ENCODE measurements around the gene MAN1C1. TPM values are rescaled to one million over a fixed set of nuclear protein-coding genes. Genes with fewer than 3 reads are reported as not detected.
A peak's percentile ranks its signal among the peaks of the same experiment; 100 is the strongest.

The MAN1C1 gene
- total RNA-seq, 1 experiment from 2014 or later: 5.3 TPM

- no peak for DNase-seq (ENCODE audit: low spot score)
These were observed 196.6 kb downstream of the MAN1C1 start for GRCh38 chr1:25813071-25813733.

DNA sequence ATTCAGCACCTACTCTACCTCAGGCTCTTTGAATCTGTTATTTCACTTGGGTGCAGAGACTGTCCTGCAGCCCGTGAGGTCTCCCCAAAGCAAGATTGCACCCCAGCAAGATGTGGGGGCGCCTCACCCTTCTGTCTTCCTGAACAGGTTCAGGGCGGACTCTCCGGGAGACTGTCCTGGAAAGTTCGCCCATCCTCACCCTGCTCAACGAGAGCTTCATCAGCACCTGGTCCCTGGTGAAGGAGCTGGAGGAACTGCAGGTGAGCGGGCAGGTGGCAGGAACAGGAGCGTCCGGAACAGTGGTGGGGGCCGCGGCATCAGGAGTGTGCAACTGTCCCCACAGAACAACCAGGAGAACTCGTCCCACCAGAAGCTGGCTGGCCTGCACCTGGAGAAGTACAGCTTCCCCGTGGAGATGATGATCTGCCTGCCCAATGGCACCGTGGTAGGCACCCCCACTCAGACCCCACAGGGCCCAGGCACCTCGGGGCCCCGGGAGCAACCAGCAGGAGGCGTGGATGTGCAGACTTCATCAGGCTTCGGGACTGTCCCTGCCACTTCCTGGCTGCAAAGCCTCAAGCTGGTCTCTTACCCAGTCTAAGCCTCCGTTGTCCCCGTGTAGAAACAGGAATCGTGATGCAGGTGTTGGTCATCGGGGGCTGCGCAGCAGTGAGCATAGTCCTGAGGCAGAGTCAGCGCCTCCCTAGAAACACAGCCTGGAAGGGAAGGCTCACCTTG, 197.3 kb downstream of the MAN1C1 start:
- in situ Hi-C loops (cut with HindIII; ENCODE audit: low sequenced_read_pairs): no loop called here
- DNase-seq (ENCODE audit: low spot score): no peak

More at GRCh38 chr1:25813071-25813733, 196.6 kb downstream of the MAN1C1 start:
- in situ Hi-C loops (cut with HindIII; ENCODE audit: low sequenced_read_pairs): no loop called here

DNA sequence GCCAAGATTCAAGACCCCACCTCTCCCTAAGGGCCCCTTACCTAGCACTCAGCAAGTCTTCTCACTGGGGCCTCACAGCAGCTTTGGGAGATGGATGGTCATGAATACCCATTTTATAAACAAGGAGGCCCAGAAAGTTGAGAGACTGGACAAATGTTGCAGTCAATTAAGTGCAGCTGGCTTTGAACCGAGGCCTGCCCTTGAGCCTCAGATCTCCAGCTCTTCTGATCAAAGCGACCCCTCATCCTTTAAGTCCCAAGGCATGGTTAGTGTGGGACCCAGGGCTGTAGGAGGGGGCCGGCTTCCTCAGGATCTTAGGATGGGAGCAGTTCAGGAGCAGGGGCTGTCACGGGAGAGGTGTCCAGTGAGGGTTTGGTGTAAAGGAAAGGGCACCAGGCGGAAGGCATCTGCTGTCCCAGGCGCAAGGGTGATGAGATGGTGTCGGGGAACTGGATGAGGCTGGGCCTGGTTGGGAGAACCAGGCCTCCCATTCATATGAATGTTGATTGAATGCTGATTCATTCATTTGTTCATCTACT, 198.0 kb downstream of the MAN1C1 start:
- DNase-seq (ENCODE audit: low spot score): no peak
- in situ Hi-C loops (cut with HindIII; ENCODE audit: low sequenced_read_pairs): no loop called here

- no peak for DNase-seq (ENCODE audit: low spot score)
- in situ Hi-C loops (cut with HindIII; ENCODE audit: low sequenced_read_pairs): no loop called here
These were observed 198.9 kb downstream of the MAN1C1 start for GRCh38 chr1:25815208-25816111.

- in situ Hi-C loops (cut with HindIII; ENCODE audit: low sequenced_read_pairs): no loop called here
- no peak for DNase-seq (ENCODE audit: low spot score)
These were observed 199.6 kb downstream of the MAN1C1 start for GRCh38 chr1:25816112-25816718.

DNA sequence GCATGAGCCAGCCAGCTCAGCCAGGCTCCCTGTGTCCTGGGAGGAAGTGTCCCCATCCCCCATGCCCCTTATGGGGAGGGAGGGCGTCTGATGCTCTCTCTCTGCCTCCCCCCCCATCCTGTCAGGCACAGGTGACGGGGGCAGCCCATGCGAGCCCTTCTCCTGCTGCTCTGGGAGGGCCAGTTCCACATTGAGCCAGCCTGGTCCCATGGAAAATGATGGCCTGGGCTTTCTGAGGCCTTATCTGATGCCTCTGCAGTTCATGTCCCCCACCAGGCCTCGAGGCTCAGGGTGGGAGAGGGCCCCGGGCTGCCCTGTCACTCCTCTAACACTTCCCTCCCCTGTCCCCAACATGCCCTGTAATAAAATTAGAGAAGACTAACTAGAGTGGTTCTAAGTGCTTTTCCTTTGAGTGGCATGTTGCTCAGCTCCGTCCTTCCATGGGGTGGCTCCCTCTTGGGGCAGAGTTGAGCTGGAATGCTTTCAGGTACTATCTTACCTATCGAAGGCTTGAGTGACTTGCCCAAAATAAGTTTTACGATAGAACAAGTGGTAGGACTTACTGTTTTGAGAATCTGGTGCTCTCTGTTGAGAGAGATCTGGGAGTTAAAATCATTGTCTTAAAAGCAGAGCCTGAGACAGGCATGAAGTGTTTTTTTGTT, 201.4 kb downstream of the MAN1C1 start:
- in situ Hi-C loops (cut with HindIII; ENCODE audit: low sequenced_read_pairs): no loop called here
- no peak for DNase-seq (ENCODE audit: low spot score)

DNA sequence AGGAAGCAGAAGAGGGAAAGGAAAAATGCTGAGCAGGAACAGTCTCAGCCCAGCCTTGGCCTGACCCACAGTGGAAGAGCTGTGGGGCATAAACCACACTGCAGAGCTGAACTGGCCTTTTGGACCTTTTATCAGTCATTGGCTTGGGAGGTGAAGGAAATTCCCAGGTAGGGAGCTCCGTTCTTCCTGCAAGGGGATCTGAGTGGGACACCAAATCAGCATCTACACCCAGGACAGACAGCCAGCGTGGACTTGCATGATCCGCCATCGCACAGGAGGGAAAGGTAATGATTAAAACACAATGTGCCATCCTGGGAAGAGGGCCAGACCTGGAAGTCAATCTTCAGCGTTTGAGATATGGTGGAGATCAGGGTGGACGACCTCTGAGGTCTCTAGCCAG, 202.0 kb downstream of the MAN1C1 start:
- in situ Hi-C loops (cut with HindIII; ENCODE audit: low sequenced_read_pairs): no loop called here
- no peak for DNase-seq (ENCODE audit: low spot score)

GRCh38 chr1:25819491-25820246, 203.1 kb downstream of the MAN1C1 start, which contains the start of gene MTFR1L:
TSS of gene MTFR1L (plus strand) at chr1:25819954. CDS start at chr1:25823105, 3,151 bp downstream.
- peak; percentile 82 for DNase-seq (ENCODE audit: low spot score)
- in situ Hi-C loops (cut with HindIII; ENCODE audit: low sequenced_read_pairs): no loop called here

DNA sequence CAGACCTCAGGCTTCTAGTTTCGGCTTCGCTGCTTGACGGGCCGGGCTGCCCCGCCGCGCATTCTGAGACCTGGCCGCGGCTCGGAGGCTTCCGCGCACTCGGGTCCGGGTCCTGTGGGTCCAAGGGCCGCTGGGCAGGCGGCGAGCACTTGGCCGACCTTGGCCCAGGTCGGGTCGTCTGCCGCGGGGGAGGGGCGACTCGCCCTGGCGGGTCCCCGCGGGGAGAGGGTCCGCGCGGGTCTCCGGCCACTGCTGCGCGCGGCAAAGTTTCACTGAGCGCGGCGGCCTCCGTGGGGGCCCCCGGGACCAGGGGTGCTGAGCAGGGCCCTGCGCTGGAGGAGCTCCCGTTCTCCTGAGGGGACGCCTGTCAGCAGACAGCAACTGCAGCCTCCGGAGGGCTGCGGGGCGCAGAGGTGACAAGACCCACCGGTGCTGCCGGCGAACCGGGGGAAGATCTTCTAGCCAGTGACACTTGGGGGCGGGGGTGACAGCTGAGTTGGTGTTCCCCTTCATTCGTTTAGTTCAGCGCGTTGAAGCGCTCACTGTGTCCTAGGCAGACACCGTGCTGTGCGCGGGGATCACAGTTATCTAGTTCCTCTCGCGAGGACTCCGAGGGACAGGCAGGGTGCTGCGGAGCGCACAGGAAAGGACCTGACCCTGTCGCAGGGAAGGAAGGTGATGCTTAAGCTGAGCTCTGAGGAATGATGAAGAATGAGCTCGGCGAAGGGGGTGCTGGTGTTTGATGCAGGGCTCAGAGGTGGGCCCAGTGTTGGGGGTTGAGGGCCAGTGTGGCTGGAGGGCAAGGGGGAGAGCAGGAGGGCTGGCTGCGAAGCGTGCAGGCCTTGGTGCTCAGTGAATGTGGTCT, 203.9 kb downstream of the MAN1C1 start:
- in situ Hi-C loops (cut with HindIII; ENCODE audit: low sequenced_read_pairs): no loop called here
- DNase-seq (ENCODE audit: low spot score): peak; percentile 59

GRCh38 chr1:25821112-25821476, 204.5 kb downstream of the MAN1C1 start:
- in situ Hi-C loops (cut with HindIII; ENCODE audit: low sequenced_read_pairs): no loop called here
- DNase-seq (ENCODE audit: low spot score): no peak

GRCh38 chr1:25821630-25822091, 205.1 kb downstream of the MAN1C1 start:
- DNase-seq (ENCODE audit: low spot score): no peak
- in situ Hi-C loops (cut with HindIII; ENCODE audit: low sequenced_read_pairs): no loop called here

DNA sequence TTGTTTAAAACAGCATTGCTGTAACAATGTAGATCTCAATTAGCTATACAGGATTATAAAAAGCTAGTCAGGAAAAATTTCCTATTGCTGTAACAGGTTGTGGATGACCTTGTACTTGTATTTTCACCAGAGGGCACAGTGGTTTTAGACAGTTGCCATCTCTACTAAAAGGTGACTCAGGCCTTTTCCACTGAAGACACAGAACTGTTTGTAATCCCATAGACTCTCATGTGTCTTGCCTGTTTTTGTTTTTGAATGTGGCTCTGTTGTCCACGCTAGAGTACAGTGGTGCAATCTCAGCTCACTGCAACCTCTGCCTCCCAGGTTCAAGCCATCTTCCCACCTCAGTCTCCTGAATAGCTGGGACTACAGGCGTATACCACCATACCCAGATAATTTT, 209.0 kb downstream of the MAN1C1 start:
- DNase-seq (ENCODE audit: low spot score): no peak
- in situ Hi-C loops (cut with HindIII; ENCODE audit: low sequenced_read_pairs): no loop called here

GRCh38 chr1:25826571-25826970, 210.0 kb downstream of the MAN1C1 start:
- in situ Hi-C loops (cut with HindIII; ENCODE audit: low sequenced_read_pairs): no loop called here
- DNase-seq (ENCODE audit: low spot score): no peak

DNA sequence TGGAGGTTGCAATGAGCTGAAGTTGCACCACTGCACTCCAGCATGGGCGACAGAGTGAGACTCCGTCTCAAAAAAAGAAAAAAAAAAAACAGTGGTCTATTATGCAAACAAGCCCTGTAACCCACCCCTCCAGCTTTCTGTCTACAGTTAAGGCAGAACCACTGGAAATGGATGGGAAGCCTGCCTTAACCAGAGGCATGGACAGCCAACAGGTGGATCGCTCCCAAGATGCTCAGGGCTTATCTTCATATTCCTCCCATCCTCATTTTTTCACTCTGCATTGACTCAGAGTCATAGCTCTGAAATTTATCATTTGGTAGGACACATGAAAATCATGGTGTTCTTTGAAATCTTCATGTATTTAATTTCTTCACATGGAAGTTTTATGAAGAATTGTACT, 211.9 kb downstream of the MAN1C1 start:
- in situ Hi-C loops (cut with HindIII; ENCODE audit: low sequenced_read_pairs): no loop called here
- DNase-seq (ENCODE audit: low spot score): no peak

DNA sequence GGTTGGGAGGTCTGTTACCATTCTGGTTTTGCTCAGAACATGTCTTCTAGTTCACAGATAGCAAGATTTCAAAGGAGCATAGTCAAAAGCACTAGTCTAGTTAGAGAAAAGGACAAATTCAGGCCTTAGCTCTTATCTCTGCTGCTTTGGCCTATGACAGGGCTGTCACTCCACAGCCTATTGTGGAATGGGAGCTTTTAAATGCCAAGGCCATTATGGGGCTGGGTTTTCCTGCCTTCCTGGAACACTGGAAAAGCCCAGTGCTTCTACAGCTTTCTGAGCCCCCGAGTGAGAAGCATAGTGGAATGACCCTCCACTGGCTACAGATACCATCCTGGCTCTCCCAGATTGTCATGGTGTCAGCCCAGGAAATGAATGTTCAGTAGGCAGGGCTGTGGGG, 212.5 kb downstream of the MAN1C1 start:
- DNase-seq (ENCODE audit: low spot score): no peak
- in situ Hi-C loops (cut with HindIII; ENCODE audit: low sequenced_read_pairs): no loop called here

GRCh38 chr1:25831569-25832196, 215.1 kb downstream of the MAN1C1 start:
- in situ Hi-C loops (cut with HindIII; ENCODE audit: low sequenced_read_pairs): no loop called here
- no peak for DNase-seq (ENCODE audit: low spot score)

All from G401 (cell line).